A673 (cell line): Measurements from ENCODE around the gene ACCSL.

ENCODE experiments used
- CTCF ChIP-seq: fragments of 300-800, 200-600 bp; sonication (generic); conservative IDR thresholded peaks from 2 replicates; pipeline ENCODE4 v1.5.1; 2017; ENCODE audit warnings: low read depth, mild to moderate bottlenecking, antibody characterized with exemption, low read length, moderate library complexity, mixed read lengths
- EZH2 ChIP-seq: fragments of 200-600 bp; sonication (generic); IDR thresholded peaks from 2 replicates; pipeline ENCODE4 v1.6.1; 2017; ENCODE audit warnings: borderline replicate concordance, low read depth, mild to moderate bottlenecking, mixed read lengths, antibody characterized with exemption, low read length; ENCODE audit not compliant: poor library complexity, severe bottlenecking

- TF ChIP-seq CTCF (peak; percentile 100), EZH2 (no peak)
Measured at GRCh38 chr11:44065841-44066731, 18.3 kb downstream of the ACCSL start, which contains the start of gene ACCS.
